HepG2 (cell line): ENCODE data around the gene MSL2. TPM values are rescaled to one million over a fixed set of nuclear protein-coding genes. Genes with fewer than 3 reads are reported as not detected.

Experiments used
- ATAC-seq: fragments of 200-7000 bp; cut with Tn5 transposase; 3 replicates; pipeline ENCODE4 v1.9.1; 2020; ENCODE audit warnings: mild to moderate bottlenecking, moderate library complexity
- BruUV-seq: library from RNA; stranded (reverse); fragments of 400-500 nt; replicated peaks from 2 replicates; lab custom pipeline; 2021; lab: Mats Ljungman, UMichigan
- CTCF ChIA-PET: fragments of 300-600 bp; formaldehyde crosslinking; extraction: SDS; loops from one replicate; lab custom pipeline; 2021; ENCODE audit warnings: low total read pairs, inconsistent platforms, low intra/inter-chr PET ratio; lab: Yijun Ruan, JAX
- POLR2A ChIA-PET: fragments of 350-600 bp; sonication (Branson Sonifier 250); formaldehyde crosslinking; loops from one replicate; lab custom pipeline; 2020; ENCODE audit warnings: antibody characterized with exemption, inconsistent platforms; lab: Yijun Ruan, JAX
- DNase-seq: peaks from one replicate; pipeline ENCODE4 v3.0.0-alpha.2; 2015; ENCODE audit warnings: low spot score
- FAIRE-seq: peaks from 3 replicates; lab custom pipeline; 2011; peaks lifted over from hg19 to GRCh38; lab: Jason Lieb, UNC
- H2AFZ ChIP-seq: one replicate; pipeline ENCODE4 v1.6.1; 2011; ENCODE audit warnings: low read length, inconsistent platforms
- H3K27ac ChIP-seq: fragments of 300-600 bp; 3 replicates; pipeline ENCODE4 v1.8.0; 2011; ENCODE audit warnings: mixed run types, mild to moderate bottlenecking, mixed read lengths, low read length, inconsistent platforms; ENCODE audit not compliant: insufficient read depth; ENCODE audit errors: extremely low read length
- H3K27me3 ChIP-seq, 2 experiments: fragments of 200-600 bp in 1 of 2; 2 replicates in 1 of 2; 3 replicates in 1 of 2; pipeline versions ENCODE4 v1.6.0 to v1.8.0; 2011; ENCODE audit warnings: low read length in 2 of 2, mild to moderate bottlenecking in 2 of 2, moderate library complexity in 2 of 2, inconsistent platforms in 1 of 2; ENCODE audit not compliant: insufficient read depth in 2 of 2, control insufficient read depth in 1 of 2
- H3K36me3 ChIP-seq, 2 experiments: fragments of 200-600 bp in 1 of 2; replicated peaks in 1 of 2; 2 replicates in 1 of 2; 3 replicates in 1 of 2; pipeline versions ENCODE4 v1.5.1 to v1.8.0; 2011; ENCODE audit warnings: low read length in 2 of 2, inconsistent platforms in 1 of 2; ENCODE audit not compliant: insufficient read depth in 2 of 2, control insufficient read depth in 1 of 2
- H3K4me1 ChIP-seq: 2 replicates; pipeline ENCODE4 v1.5.1; 2012; ENCODE audit warnings: low read length, inconsistent platforms; ENCODE audit not compliant: insufficient read depth
- H3K4me2 ChIP-seq: 2 replicates; pipeline ENCODE4 v1.6.0; 2011; ENCODE audit warnings: low read depth, low read length, inconsistent platforms
- H3K4me3 ChIP-seq, 3 experiments: fragments of 200-600 bp in 1 of 3; sonication (generic), shearing (Covaris generic) in 1 of 3; replicated peaks in 1 of 3; 2 replicates each; pipeline ENCODE4 v1.5.1; 2011 to 2016; ENCODE audit warnings: low read length in 3 of 3, inconsistent platforms in 2 of 3, low read depth in 2 of 3, mild to moderate bottlenecking in 2 of 3, control low read depth in 1 of 3, mixed read lengths in 1 of 3; ENCODE audit not compliant: insufficient read depth in 1 of 3
- H3K79me2 ChIP-seq: one replicate; pipeline ENCODE4 v1.6.1; 2011; ENCODE audit warnings: low read length, inconsistent platforms; ENCODE audit not compliant: insufficient read depth
- H3K9ac ChIP-seq: 2 replicates; pipeline ENCODE4 v1.6.0; 2011; ENCODE audit warnings: mild to moderate bottlenecking, low read depth, low read length, inconsistent platforms; ENCODE audit not compliant: insufficient read depth
- H3K9me3 ChIP-seq: 2 replicates; pipeline ENCODE4 v1.5.1; 2012; ENCODE audit warnings: mild to moderate bottlenecking, low read length
- H4K20me1 ChIP-seq: 2 replicates; pipeline ENCODE4 v1.6.0; 2011; ENCODE audit warnings: inconsistent platforms, mild to moderate bottlenecking, low read length, moderate library complexity; ENCODE audit not compliant: insufficient read depth
- CHCHD3 ChIP-seq: sonication (generic); formaldehyde crosslinking; IDR thresholded peaks from 2 replicates; pipeline ENCODE4 v1.8.0; 2022; ENCODE audit warnings: mild to moderate bottlenecking, missing genetic modification reagents, moderate library complexity
- HOXD1 ChIP-seq: sonication (generic); formaldehyde crosslinking; IDR thresholded peaks from 2 replicates; pipeline ENCODE4 v1.5.0; 2020; ENCODE audit warnings: missing genetic modification reagents
- REPIN1 ChIP-seq: sonication (generic); formaldehyde crosslinking; IDR thresholded peaks from 2 replicates; pipeline ENCODE4 v1.8.0; 2022; ENCODE audit warnings: missing genetic modification reagents, low read depth, mild to moderate bottlenecking, borderline replicate concordance
- SMYD3 ChIP-seq: sonication (generic); formaldehyde crosslinking; IDR thresholded peaks from 2 replicates; pipeline ENCODE4 v1.8.1; 2023; ENCODE audit warnings: mild to moderate bottlenecking, missing genetic modification reagents
- TAF1 ChIP-seq: sonication (generic); formaldehyde crosslinking; IDR thresholded peaks from 2 replicates; pipeline ENCODE4 v1.4.0; 2020; ENCODE audit warnings: missing genetic modification reagents
- YEATS4 ChIP-seq: sonication (generic); formaldehyde crosslinking; IDR thresholded peaks from 2 replicates; pipeline ENCODE4 v1.4.0; 2020; ENCODE audit warnings: missing genetic modification reagents, borderline replicate concordance
- ZNF567 ChIP-seq: sonication (generic); formaldehyde crosslinking; IDR thresholded peaks from 2 replicates; pipeline ENCODE4 v1.8.1; 2023; ENCODE audit warnings: mild to moderate bottlenecking, missing genetic modification reagents, borderline replicate concordance
- ZNF891 ChIP-seq: sonication (generic); formaldehyde crosslinking; IDR thresholded peaks from 2 replicates; pipeline ENCODE4 v1.5.0; 2020; ENCODE audit warnings: mild to moderate bottlenecking, missing genetic modification reagents
- WGBS: methylation state at CpG from one replicate; pipeline ENCODE4 v1.1.6; 2017; ENCODE audit warnings: low lambda C conversion rate; 5-methylcytosine and 5-hydroxymethylcytosine counted together
- in situ Hi-C: cut with HindIII; loops from 2 replicates; pipeline ENCODE4 v1.10.0; 2017; ENCODE audit warnings: low pct_unique_long_range_greater_than_20kb; ENCODE audit not compliant: extremely low pct_ligation_motif_present
- intact Hi-C: fragments of 100-400 bp; cut with micrococcal nuclease; formaldehyde crosslinking; loops from one replicate; pipeline ENCODE4 v1.10.0; 2022; ENCODE audit not compliant: unreplicated experiment
- polyA plus RNA-seq, 8 experiments: library from polyadenylated mRNA; depleted of rRNA in 3 of 8; stranded (reverse) in 7 of 8; unstranded in 1 of 8; fragments of >200 nt; fragmentation: Illumina TruSeq in 4 of 8; extraction: Trizol in 4 of 8; gene quantifications; 2 replicates each; pipeline versions ENCODE4 v1.2.1 to v1.2.3, GENCODE V29; 2011 to 2016; ENCODE audit warnings: low read depth in 4 of 8, missing spikeins in 1 of 8, mixed read lengths in 1 of 8; ENCODE audit not compliant: insufficient read depth in 1 of 8
- total RNA-seq, 5 experiments: library from RNA; depleted of rRNA; stranded (reverse); fragments of >200 nt; fragmentation: Illumina TruSeq; extraction: Trizol; gene quantifications; 2 replicates each; pipeline ENCODE4 v1.2.3, GENCODE V29; 2016; ENCODE audit warnings: low read depth in 1 of 5
- TF ChIP-seq, protein P1 (sequence below): sonication (generic); formaldehyde crosslinking; conservative IDR thresholded peaks from 2 replicates; pipeline ENCODE4 v1.4.0; 2020; ENCODE audit warnings: missing genetic modification reagents
- TF ChIP-seq, protein P2 (sequence below): sonication (generic); formaldehyde crosslinking; IDR thresholded peaks from 2 replicates; pipeline ENCODE4 v1.4.0; 2020; ENCODE audit warnings: missing genetic modification reagents
- TF ChIP-seq, protein P3 (sequence below): sonication (generic); formaldehyde crosslinking; IDR thresholded peaks from 2 replicates; pipeline ENCODE4 v1.4.0; 2020; ENCODE audit warnings: missing genetic modification reagents
- TF ChIP-seq, protein P4 (sequence below): sonication (generic); formaldehyde crosslinking; IDR thresholded peaks from 2 replicates; pipeline ENCODE4 v1.4.0; 2020; ENCODE audit warnings: mild to moderate bottlenecking, missing genetic modification reagents

Gene MSL2
- total and polyA plus RNA-seq, 2 of the 13 experiments (the other 11 are each of a cell fraction or from before 2014, with no cell fraction given) = 6.9 to 11.7 TPM

DNA sequence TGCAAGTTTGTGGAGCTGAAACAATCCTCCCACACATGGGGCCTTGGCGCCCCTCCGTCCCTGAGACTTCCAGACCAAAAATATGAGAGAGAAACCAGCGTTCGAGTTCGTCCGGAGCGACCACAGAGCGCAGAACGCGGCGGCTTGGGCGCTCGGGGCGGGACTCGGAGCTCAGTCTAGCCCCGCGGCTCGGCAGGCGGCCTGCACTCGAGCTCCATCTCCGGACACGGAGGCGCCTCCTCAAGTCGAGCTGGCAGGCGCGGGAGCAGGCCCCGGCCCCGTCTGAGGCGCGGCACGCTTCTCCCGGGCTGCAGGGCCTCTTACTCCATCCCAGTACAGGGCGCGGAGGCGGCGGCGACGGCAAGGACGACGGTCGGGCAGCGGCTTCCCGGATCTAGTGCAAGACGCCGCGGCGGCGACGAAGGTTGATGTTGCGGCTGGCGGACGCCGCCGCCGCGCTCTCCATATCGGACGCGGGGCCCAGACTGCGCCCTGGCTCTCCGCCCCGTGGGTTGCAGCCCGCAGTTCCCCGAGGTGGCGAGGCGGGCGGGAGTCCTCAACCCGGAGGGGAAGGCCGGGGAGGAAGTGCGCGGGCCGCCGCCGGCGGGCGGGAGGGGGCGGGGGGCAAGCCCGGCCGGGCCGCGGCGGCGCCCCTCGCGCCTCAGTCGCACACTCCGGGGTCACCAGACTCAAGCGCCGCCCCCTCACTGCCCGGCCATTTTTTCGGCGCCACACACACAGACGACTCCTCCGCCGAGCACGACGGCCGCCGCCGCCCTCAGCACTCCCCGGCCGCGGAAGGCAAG is 674 bp downstream of the MSL2 start:
- POLR2A ChIA-PET = interaction anchor here (0.7 to 4.9 kb wide), 17 partner anchors 9 to 1992 kb away, joined by 3 to 131 read pairs (median 6); partner anchors contain the start of genes ARMC8, NCK1, PCCB and STAG1
- intact Hi-C loops = loop anchor here (1.0 to 10.0 kb wide), 2 partner anchors 55 to 559 kb away; partner anchors contain the start of genes PCCB and STAG1
- H2AFZ ChIP-seq = no peak overlapping the region
- H3K27me3 ChIP-seq = no peaks in the 10 kb centered on the region
- DNase-seq (peak; percentile 61), ATAC-seq (peak; percentile 61), FAIRE-seq (no peak)
- H3K4me1 ChIP-seq = peaks cover 33% of the 10 kb centered on the region
- H3K4me3 ChIP-seq = peak overlapping the region; percentile 80 to 93 (median 89)
- H3K36me3 ChIP-seq = no peaks in the 10 kb centered on the region
- no CpG with 5 or more reads among the region's 103 CpGs for WGBS
- H3K9ac ChIP-seq = peak overlapping the region; percentile 99
- peaks cover 59% of the 10 kb centered on the region for H3K79me2 ChIP-seq
- in situ Hi-C loops = loop anchor here (5.0 kb wide), 1 partner anchor 52 kb away; no protein-coding TSS in a partner anchor
- H3K9me3 ChIP-seq = no peaks in the 10 kb centered on the region
- peak overlapping the region; percentile 79 for H3K4me2 ChIP-seq
- BruUV-seq = no TSS peak
- peaks cover 48% of the 10 kb centered on the region for H4K20me1 ChIP-seq
- H3K27ac ChIP-seq = peak overlapping the region; percentile 92
- CTCF ChIA-PET = no interaction called here
- no peak for TF ChIP-seq SMYD3
- TF ChIP-seq, protein P1, sequence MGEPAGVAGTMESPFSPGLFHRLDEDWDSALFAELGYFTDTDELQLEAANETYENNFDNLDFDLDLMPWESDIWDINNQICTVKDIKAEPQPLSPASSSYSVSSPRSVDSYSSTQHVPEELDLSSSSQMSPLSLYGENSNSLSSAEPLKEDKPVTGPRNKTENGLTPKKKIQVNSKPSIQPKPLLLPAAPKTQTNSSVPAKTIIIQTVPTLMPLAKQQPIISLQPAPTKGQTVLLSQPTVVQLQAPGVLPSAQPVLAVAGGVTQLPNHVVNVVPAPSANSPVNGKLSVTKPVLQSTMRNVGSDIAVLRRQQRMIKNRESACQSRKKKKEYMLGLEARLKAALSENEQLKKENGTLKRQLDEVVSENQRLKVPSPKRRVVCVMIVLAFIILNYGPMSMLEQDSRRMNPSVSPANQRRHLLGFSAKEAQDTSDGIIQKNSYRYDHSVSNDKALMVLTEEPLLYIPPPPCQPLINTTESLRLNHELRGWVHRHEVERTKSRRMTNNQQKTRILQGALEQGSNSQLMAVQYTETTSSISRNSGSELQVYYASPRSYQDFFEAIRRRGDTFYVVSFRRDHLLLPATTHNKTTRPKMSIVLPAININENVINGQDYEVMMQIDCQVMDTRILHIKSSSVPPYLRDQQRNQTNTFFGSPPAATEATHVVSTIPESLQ = no peak
- TF ChIP-seq, protein P2, sequence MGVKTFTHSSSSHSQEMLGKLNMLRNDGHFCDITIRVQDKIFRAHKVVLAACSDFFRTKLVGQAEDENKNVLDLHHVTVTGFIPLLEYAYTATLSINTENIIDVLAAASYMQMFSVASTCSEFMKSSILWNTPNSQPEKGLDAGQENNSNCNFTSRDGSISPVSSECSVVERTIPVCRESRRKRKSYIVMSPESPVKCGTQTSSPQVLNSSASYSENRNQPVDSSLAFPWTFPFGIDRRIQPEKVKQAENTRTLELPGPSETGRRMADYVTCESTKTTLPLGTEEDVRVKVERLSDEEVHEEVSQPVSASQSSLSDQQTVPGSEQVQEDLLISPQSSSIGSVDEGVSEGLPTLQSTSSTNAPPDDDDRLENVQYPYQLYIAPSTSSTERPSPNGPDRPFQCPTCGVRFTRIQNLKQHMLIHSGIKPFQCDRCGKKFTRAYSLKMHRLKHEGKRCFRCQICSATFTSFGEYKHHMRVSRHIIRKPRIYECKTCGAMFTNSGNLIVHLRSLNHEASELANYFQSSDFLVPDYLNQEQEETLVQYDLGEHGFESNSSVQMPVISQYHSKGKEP (CRISPR knock-in tag) = peak; percentile 19; the same call in 1 of the 2 replicates
- TF ChIP-seq CHCHD3 (CRISPR knock-in tag) = no peak
- TF ChIP-seq ZNF891 (CRISPR knock-in tag) = peak; percentile 22; the same call in 1 of the 2 replicates
- no peak for TF ChIP-seq ZNF567 (CRISPR knock-in tag)
- TF ChIP-seq REPIN1 (CRISPR knock-in tag) = 0 out of 2 replicates have a peak, but pooled peaks have one; percentile 23
- TF ChIP-seq, protein P3, sequence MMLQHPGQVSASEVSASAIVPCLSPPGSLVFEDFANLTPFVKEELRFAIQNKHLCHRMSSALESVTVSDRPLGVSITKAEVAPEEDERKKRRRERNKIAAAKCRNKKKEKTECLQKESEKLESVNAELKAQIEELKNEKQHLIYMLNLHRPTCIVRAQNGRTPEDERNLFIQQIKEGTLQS = 0 out of 2 replicates have a peak, but pooled peaks have one; percentile 8
- peak; percentile 13; the same call in 1 of the 2 replicates for TF ChIP-seq HOXD1 (CRISPR knock-in tag)
- TF ChIP-seq TAF1 (CRISPR knock-in tag) = peak; percentile 57
- TF ChIP-seq YEATS4 (CRISPR knock-in tag) = peak; percentile 3; the same call in 1 of the 2 replicates
- TF ChIP-seq, protein P4, sequence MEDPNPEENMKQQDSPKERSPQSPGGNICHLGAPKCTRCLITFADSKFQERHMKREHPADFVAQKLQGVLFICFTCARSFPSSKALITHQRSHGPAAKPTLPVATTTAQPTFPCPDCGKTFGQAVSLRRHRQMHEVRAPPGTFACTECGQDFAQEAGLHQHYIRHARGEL (CRISPR knock-in tag) = no peak
